HCT116 (cell line): ENCODE data around the gene ARFRP1. TPM values are rescaled to one million over a fixed set of nuclear protein-coding genes. Genes with fewer than 3 reads are reported as not detected.

Source experiments
- ATAC-seq: fragments of 200-7000 bp; cut with Tn5 transposase; 2 replicates; pipeline ENCODE4 v1.9.1; 2020; ENCODE audit warnings: mild to moderate bottlenecking, moderate library complexity
- BruUV-seq: library from RNA; stranded (reverse); fragments of 400-500 nt; replicated peaks from 2 replicates; lab custom pipeline; 2021; lab: Mats Ljungman, UMichigan
- CTCF ChIA-PET: fragments of 300-600 bp; sonication (Branson Sonifier 250); formaldehyde crosslinking; loops from one replicate; lab custom pipeline; 2021; ENCODE audit warnings: antibody characterized with exemption; lab: Charles Lee
- POLR2A ChIA-PET: fragments of 300-600, 350-600 bp; sonication (Branson Sonifier 250); formaldehyde crosslinking; loops from one replicate; lab custom pipeline; 2021; ENCODE audit warnings: antibody characterized with exemption; lab: Charles Lee
- RAD21 ChIA-PET, 2 experiments: fragments of 300-600 bp; sonication (Branson Sonifier 250); formaldehyde crosslinking; loops; one replicate each; lab custom pipeline; 2023; ENCODE audit warnings: low total read pairs in 2 of 2; ENCODE audit not compliant: uncharacterized antibody in 2 of 2, unreplicated experiment in 2 of 2, low non-redundant PET in 1 of 2; lab: Charles Lee
- DNase-seq: peaks from one replicate; pipeline ENCODE4 v3.0.0-alpha.2; 2010; ENCODE audit warnings: low read depth, low spot score
- H2AFZ ChIP-seq: fragments of 200-600 bp; shearing (Covaris generic), sonication (generic); 2 replicates; pipeline ENCODE4 v1.6.1; 2017; ENCODE audit warnings: low read depth, mixed run types, mixed read lengths, antibody characterized with exemption, low read length; ENCODE audit not compliant: poor library complexity, severe bottlenecking
- H3K27ac ChIP-seq: 2 replicates; pipeline ENCODE4 v1.5.1; 2012; ENCODE audit warnings: low read depth, low read length
- H3K27me3 ChIP-seq: fragments of 200-600 bp; sonication (generic); 2 replicates; pipeline ENCODE4 v1.6.1; 2016; ENCODE audit warnings: mixed run types, low read length, mixed read lengths; ENCODE audit not compliant: insufficient read depth
- H3K36me3 ChIP-seq, 2 experiments: fragments of 200-500 bp in 1 of 2; fragments of 200-600 bp in 1 of 2; sonication (Bioruptor generic) in 1 of 2; sonication (generic) in 1 of 2; 2 replicates each; pipeline versions ENCODE4 v1.5.1 to v1.6.1; 2014 to 2016; ENCODE audit warnings: low read length in 2 of 2, inconsistent platforms in 1 of 2, mixed read lengths in 1 of 2, mixed run types in 1 of 2; ENCODE audit not compliant: insufficient read depth in 2 of 2, control insufficient read depth in 1 of 2
- H3K4me1 ChIP-seq, 2 experiments: fragments of 200-600 bp in 1 of 2; sonication (generic) in 1 of 2; 2 replicates each; pipeline versions ENCODE4 v1.5.1 to v1.6.1; 2012 to 2017; ENCODE audit warnings: low read length in 2 of 2, inconsistent platforms in 1 of 2, mild to moderate bottlenecking in 1 of 2, mixed read lengths in 1 of 2, mixed run types in 1 of 2, moderate library complexity in 1 of 2; ENCODE audit not compliant: insufficient read depth in 2 of 2, control insufficient read depth in 1 of 2
- H3K4me2 ChIP-seq: fragments of 200-600 bp; sonication (generic); 2 replicates; pipeline ENCODE4 v1.6.1; 2017; ENCODE audit warnings: mixed run types, low read length, mixed read lengths
- H3K4me3 ChIP-seq, 2 experiments: fragments of 200-600 bp in 1 of 2; sonication (generic) in 1 of 2; replicated peaks in 1 of 2; 2 replicates each; pipeline ENCODE4 v1.5.1; 2011 to 2016; ENCODE audit warnings: low read length in 2 of 2, control low read depth in 1 of 2, low read depth in 1 of 2, mild to moderate bottlenecking in 1 of 2, mixed read lengths in 1 of 2, mixed run types in 1 of 2
- H3K79me2 ChIP-seq: fragments of 200-600 bp; sonication (generic); 2 replicates; pipeline ENCODE4 v1.6.1; 2017; ENCODE audit warnings: mild to moderate bottlenecking, mixed run types, low read length, moderate library complexity, mixed read lengths; ENCODE audit not compliant: insufficient read depth
- H3K9ac ChIP-seq: fragments of 200-600 bp; sonication (generic); 2 replicates; pipeline ENCODE4 v1.6.1; 2016; ENCODE audit warnings: low read length, mixed read lengths
- H3K9me2 ChIP-seq: fragments of 200-600 bp; sonication (generic), shearing (Covaris generic); 2 replicates; pipeline ENCODE4 v1.6.1; 2017; ENCODE audit warnings: mixed run types, mild to moderate bottlenecking, moderate library complexity; ENCODE audit not compliant: insufficient read depth
- H3K9me3 ChIP-seq, 2 experiments: fragments of 200-500 bp in 1 of 2; fragments of 200-600 bp in 1 of 2; sonication (Bioruptor generic) in 1 of 2; sonication (generic) in 1 of 2; 2 replicates each; pipeline ENCODE4 v1.6.1; 2014 to 2017; ENCODE audit warnings: low read length in 2 of 2, mixed read lengths in 2 of 2, inconsistent platforms in 1 of 2, low read depth in 1 of 2, mild to moderate bottlenecking in 1 of 2, mixed run types in 1 of 2, moderate library complexity in 1 of 2; ENCODE audit not compliant: control insufficient read depth in 1 of 2, insufficient read depth in 1 of 2
- H4K20me1 ChIP-seq: fragments of 200-600 bp; sonication (generic), shearing (Covaris generic); 2 replicates; pipeline ENCODE4 v1.6.1; 2017; ENCODE audit warnings: mixed run types, mild to moderate bottlenecking, moderate library complexity; ENCODE audit not compliant: insufficient read depth
- CEBPB ChIP-seq: IDR thresholded peaks from 2 replicates; pipeline ENCODE4 v1.6.1; 2012; ENCODE audit warnings: low read depth
- ELF1 ChIP-seq: IDR thresholded peaks from 2 replicates; pipeline ENCODE4 v1.6.1; 2012; ENCODE audit warnings: low read depth, borderline replicate concordance
- EZH2 ChIP-seq: fragments of 200-600 bp; sonication (generic); IDR thresholded peaks from 2 replicates; pipeline ENCODE4 v1.6.1; 2017; ENCODE audit warnings: antibody characterized with exemption, mixed run types
- EZH2phosphoT487 ChIP-seq: fragments of 200-600 bp; IDR thresholded peaks from 2 replicates; pipeline ENCODE4 v1.6.1; 2018; ENCODE audit warnings: antibody characterized with exemption, borderline replicate concordance
- FOSL1 ChIP-seq: IDR thresholded peaks from 2 replicates; pipeline ENCODE4 v1.6.1; 2012; ENCODE audit warnings: low read depth
- POLR2A ChIP-seq: IDR thresholded peaks from 2 replicates; pipeline ENCODE4 v1.7.0; 2011; ENCODE audit warnings: borderline replicate concordance; ENCODE audit not compliant: insufficient read depth, insufficient read length; ENCODE audit errors: extremely low read depth
- POLR2AphosphoS5 ChIP-seq: IDR thresholded peaks from 2 replicates; pipeline ENCODE4 v1.6.1; 2011; ENCODE audit warnings: mild to moderate bottlenecking, low read depth, low read length, moderate library complexity
- RAD21 ChIP-seq: IDR thresholded peaks from 2 replicates; pipeline ENCODE4 v1.6.1; 2012; ENCODE audit warnings: low read depth, mild to moderate bottlenecking
- REST ChIP-seq: IDR thresholded peaks from 2 replicates; pipeline ENCODE4 v1.6.1; 2012; ENCODE audit warnings: low read depth
- SIN3A ChIP-seq: IDR thresholded peaks from 2 replicates; pipeline ENCODE4 v1.6.1; 2012; ENCODE audit warnings: low read depth
- TCF7L2 ChIP-seq: IDR thresholded peaks from 2 replicates; pipeline ENCODE4 v1.7.0; 2011; ENCODE audit warnings: borderline replicate concordance, inconsistent platforms; ENCODE audit not compliant: insufficient read depth, insufficient read length; ENCODE audit errors: extremely low read depth
- YY1 ChIP-seq: IDR thresholded peaks from 2 replicates; pipeline ENCODE4 v1.6.1; 2011; ENCODE audit warnings: low read length, low read depth, moderate library complexity, mild to moderate bottlenecking; ENCODE audit not compliant: insufficient replicate concordance; ENCODE audit errors: extremely low read depth
- ZFX ChIP-seq: fragments of 450-650 bp; IDR thresholded peaks from 2 replicates; pipeline ENCODE4 v1.6.1; 2017
- ZNF274 ChIP-seq: fragments of 200-500 bp; sonication (Bioruptor generic); IDR thresholded peaks from 2 replicates; pipeline ENCODE4 v1.6.1; 2014; ENCODE audit warnings: mild to moderate bottlenecking, low read depth, low read length, inconsistent platforms
- intact Hi-C: fragments of 100-400 bp; cut with micrococcal nuclease; formaldehyde crosslinking; loops from 2 replicates; pipeline ENCODE4 v1.10.0; 2022
- total RNA-seq: library from RNA; stranded (reverse); gene quantifications from one replicate; pipeline ENCODE4 v1.2.1, GENCODE V29; 2021; ENCODE audit not compliant: unreplicated experiment
- TF ChIP-seq, protein P1 (sequence below): IDR thresholded peaks from 2 replicates; pipeline ENCODE4 v1.6.1; 2012
- TF ChIP-seq, protein P2 (sequence below), 3 experiments: fragments of 200-600 bp in 1 of 3; sonication (generic) in 1 of 3; IDR thresholded peaks in 2 of 3; conservative IDR thresholded peaks in 1 of 3; 2 replicates each; pipeline ENCODE4 v1.5.1; 2012 to 2017; ENCODE audit warnings: low read depth in 2 of 3, low read length in 2 of 3, antibody characterized with exemption in 1 of 3, borderline replicate concordance in 1 of 3, control low read depth in 1 of 3, mild to moderate bottlenecking in 1 of 3, mixed read lengths in 1 of 3, mixed run types in 1 of 3, moderate library complexity in 1 of 3; ENCODE audit not compliant: insufficient read depth in 1 of 3

The ARFRP1 gene
- total RNA-seq, 1 experiment from 2014 or later: 53.7 TPM

GRCh38 chr20:63668351-63668750 lies 39.4 kb downstream of the ARFRP1 start:
- TF ChIP-seq ELF1 (no peak), SIN3A (no peak), TCF7L2 (no peak)
- ChIA-PET POLR2A (no interaction called here), CTCF (no interaction called here), RAD21 (no interaction called here)
- Histone ChIP-seq H3K27me3 (no peaks in the 10 kb centered on the region), H3K27ac (no peak overlapping the region), H3K79me2 (peaks cover 18% of the 10 kb centered on the region; the same call in 1 of the 2 replicates), H3K4me3 (no peak overlapping the region), H3K36me3 (peaks cover 12 to 37% of the 10 kb centered on the region in 2 experiments), H3K9me3 (no peaks in the 10 kb centered on the region), H3K9ac (no peak overlapping the region), H2AFZ (no peak overlapping the region), H3K4me2 (no peak overlapping the region), H4K20me1 (no peaks in the 10 kb centered on the region), H3K9me2 (no peaks in the 10 kb centered on the region), H3K4me1 (no peaks in the 10 kb centered on the region)
- ATAC-seq: no peak
- no TSS peak for BruUV-seq
- no peak for DNase-seq
- intact Hi-C loops: no loop called here

DNA sequence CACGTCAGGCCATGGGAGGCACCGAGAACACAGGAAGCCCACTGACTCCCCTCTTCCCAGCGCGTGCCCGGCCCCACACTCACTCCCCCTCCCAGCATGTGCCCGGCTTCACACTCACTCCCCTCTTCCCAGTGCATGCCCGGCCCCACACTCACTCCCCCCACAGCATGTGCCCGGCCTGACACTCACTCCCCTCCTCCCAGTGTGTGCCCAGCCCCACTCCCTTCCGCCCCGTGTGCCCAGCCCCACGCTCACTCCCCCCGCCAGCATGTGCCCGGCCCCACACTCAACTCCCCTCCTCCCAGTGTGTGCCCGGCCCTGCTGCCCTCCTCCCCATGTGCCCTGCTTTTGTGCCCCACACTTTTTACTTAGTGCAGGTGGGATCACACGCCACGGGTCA lies 39.9 kb downstream of the ARFRP1 start:
- Histone ChIP-seq H3K9me2 (no peaks in the 10 kb centered on the region), H3K4me3 (no peak overlapping the region), H4K20me1 (no peaks in the 10 kb centered on the region), H3K27ac (no peak overlapping the region), H3K4me1 (no peaks in the 10 kb centered on the region), H3K36me3 (peaks cover 17 to 42% of the 10 kb centered on the region in 2 experiments), H3K4me2 (no peak overlapping the region), H3K79me2 (peaks cover 23% of the 10 kb centered on the region; the same call in 1 of the 2 replicates), H3K9me3 (no peaks in the 10 kb centered on the region), H2AFZ (no peak overlapping the region), H3K27me3 (no peaks in the 10 kb centered on the region), H3K9ac (no peak overlapping the region)
- BruUV-seq: no TSS peak
- ChIA-PET CTCF (no interaction called here), RAD21 (no interaction called here), POLR2A (no interaction called here)
- intact Hi-C loops: no loop called here
- ATAC-seq (no peak), DNase-seq (no peak)
- TF ChIP-seq, protein P1, sequence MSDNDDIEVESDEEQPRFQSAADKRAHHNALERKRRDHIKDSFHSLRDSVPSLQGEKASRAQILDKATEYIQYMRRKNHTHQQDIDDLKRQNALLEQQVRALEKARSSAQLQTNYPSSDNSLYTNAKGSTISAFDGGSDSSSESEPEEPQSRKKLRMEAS: no peak
- no peak for TF ChIP-seq CEBPB
- TF ChIP-seq ZNF274: no peak
- TF ChIP-seq ZFX: no peak
- no peak for TF ChIP-seq RAD21
- no peak for TF ChIP-seq EZH2
- no peak for TF ChIP-seq EZH2phosphoT487
- no peak for TF ChIP-seq REST
- no peak for TF ChIP-seq FOSL1
- TF ChIP-seq POLR2A: no peak
- TF ChIP-seq, protein P2, sequence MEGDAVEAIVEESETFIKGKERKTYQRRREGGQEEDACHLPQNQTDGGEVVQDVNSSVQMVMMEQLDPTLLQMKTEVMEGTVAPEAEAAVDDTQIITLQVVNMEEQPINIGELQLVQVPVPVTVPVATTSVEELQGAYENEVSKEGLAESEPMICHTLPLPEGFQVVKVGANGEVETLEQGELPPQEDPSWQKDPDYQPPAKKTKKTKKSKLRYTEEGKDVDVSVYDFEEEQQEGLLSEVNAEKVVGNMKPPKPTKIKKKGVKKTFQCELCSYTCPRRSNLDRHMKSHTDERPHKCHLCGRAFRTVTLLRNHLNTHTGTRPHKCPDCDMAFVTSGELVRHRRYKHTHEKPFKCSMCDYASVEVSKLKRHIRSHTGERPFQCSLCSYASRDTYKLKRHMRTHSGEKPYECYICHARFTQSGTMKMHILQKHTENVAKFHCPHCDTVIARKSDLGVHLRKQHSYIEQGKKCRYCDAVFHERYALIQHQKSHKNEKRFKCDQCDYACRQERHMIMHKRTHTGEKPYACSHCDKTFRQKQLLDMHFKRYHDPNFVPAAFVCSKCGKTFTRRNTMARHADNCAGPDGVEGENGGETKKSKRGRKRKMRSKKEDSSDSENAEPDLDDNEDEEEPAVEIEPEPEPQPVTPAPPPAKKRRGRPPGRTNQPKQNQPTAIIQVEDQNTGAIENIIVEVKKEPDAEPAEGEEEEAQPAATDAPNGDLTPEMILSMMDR (IDR thresholded peaks at IDR 0.05 in 2 of 3, conservative IDR thresholded peaks at IDR 0.05 in 1 of 3; ENCODE audit: borderline replicate concordance in 1 of 3, insufficient read depth in 1 of 3, low read depth in 2 of 3, low read length in 2 of 3): no peak
- TF ChIP-seq POLR2AphosphoS5: no peak
- no peak for TF ChIP-seq YY1
